SIG-M5 treated with dmso at 0.1 percent for 504 hours (cell line): ENCODE data around the gene MRC2.

Source experiments
- DNase-seq: peaks from one replicate; lab custom pipeline; 2025; ENCODE audit not compliant: unreplicated experiment; lab: John Stamatoyannopoulos, UW

The MRC2 gene

GRCh38 chr17:62716834-62717588, 89.5 kb downstream of the MRC2 start:
- DNase-seq: no peak

- DNase-seq: no peak
Measured at GRCh38 chr17:62717589-62717855, 90.1 kb downstream of the MRC2 start.

- no peak for DNase-seq
Measured at GRCh38 chr17:62717889-62718288, 90.4 kb downstream of the MRC2 start.

- peak; percentile 83 for DNase-seq
Measured at GRCh38 chr17:62718429-62718828, 91.0 kb downstream of the MRC2 start.

- no peak for DNase-seq
Measured at GRCh38 chr17:62719586-62719985, 92.1 kb downstream of the MRC2 start.

GRCh38 chr17:62720126-62720850, 92.8 kb downstream of the MRC2 start:
- peak; percentile 42 for DNase-seq

- DNase-seq: no peak
Measured at GRCh38 chr17:62722625-62723024, 95.2 kb downstream of the MRC2 start.

GRCh38 chr17:62723842-62724241, 96.4 kb downstream of the MRC2 start:
- no peak for DNase-seq

- DNase-seq: no peak
Measured at GRCh38 chr17:62724398-62725146, 97.1 kb downstream of the MRC2 start.

GRCh38 chr17:62725791-62726249, 98.3 kb downstream of the MRC2 start:
- peak; percentile 84 for DNase-seq

GRCh38 chr17:62727916-62728672, 100.6 kb downstream of the MRC2 start:
- no peak for DNase-seq

- DNase-seq: no peak
Measured at GRCh38 chr17:62732125-62732524, 104.7 kb downstream of the MRC2 start.

GRCh38 chr17:62735044-62735651, 107.7 kb downstream of the MRC2 start:
- no peak for DNase-seq

- DNase-seq: no peak
Measured at GRCh38 chr17:62737513-62737912, 110.0 kb downstream of the MRC2 start.

GRCh38 chr17:62738281-62738680, 110.8 kb downstream of the MRC2 start:
- DNase-seq: no peak

GRCh38 chr17:62739645-62740388, 112.3 kb downstream of the MRC2 start:
- DNase-seq: no peak

GRCh38 chr17:62741290-62741689, 113.8 kb downstream of the MRC2 start:
- no peak for DNase-seq
